ENCODE data around the gene CPAMD8. TPM values are rescaled to one million over a fixed set of nuclear protein-coding genes. Genes with fewer than 3 reads are reported as not detected.
"Not testable (repeated sequence)": the region's sequence is repeated elsewhere in the genome, so short reads cannot be mapped to it uniquely, and the experiment has no call there.

Gene CPAMD8
- polyA plus RNA-seq, 1 donor: 7.8 TPM

DNA sequence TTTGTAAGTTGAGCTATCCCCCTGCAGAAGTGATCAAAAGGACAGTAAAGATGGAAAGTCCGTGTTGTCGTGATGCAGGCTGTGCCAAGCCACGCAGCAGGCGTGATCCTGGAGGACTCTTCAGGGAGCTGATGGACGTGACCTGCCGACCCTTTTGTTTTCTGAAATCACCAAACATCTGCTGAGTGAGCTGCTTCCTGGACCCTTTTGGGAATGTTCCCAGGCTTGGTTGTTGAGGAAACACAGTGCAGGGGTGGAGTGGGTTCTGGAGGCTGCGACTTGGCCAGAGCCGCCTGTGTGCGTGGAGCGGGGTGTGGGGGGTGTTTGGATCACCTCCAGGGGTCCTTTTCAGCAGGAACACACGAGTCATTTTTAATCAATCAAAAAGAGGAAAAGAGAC lies 15.4 kb upstream of the CPAMD8 start:
- Histone ChIP-seq H3K9me3 (ENCODE audit: control insufficient read depth, low read depth, low read length) (no peaks in the 10 kb centered on the region), H3K4me3 (ENCODE audit: low read length) (no peak overlapping the region), H3K4me1 (ENCODE audit: control insufficient read depth, insufficient read depth, low read length) (peaks cover 5% of the 10 kb centered on the region), H3K27me3 (ENCODE audit: control insufficient read depth, insufficient read depth, low read length) (no peaks in the 10 kb centered on the region), H3K27ac (ENCODE audit: low read length) (no peak overlapping the region), H3K36me3 (ENCODE audit: control insufficient read depth, insufficient read depth, low read length) (no peaks in the 10 kb centered on the region)
- peak; percentile 20 to 37 for DNase-seq
- WGBS (ENCODE audit: insufficient coverage, low lambda C conversion rate): 54% methylated on average over 3 of the region's 11 CpGs

DNA sequence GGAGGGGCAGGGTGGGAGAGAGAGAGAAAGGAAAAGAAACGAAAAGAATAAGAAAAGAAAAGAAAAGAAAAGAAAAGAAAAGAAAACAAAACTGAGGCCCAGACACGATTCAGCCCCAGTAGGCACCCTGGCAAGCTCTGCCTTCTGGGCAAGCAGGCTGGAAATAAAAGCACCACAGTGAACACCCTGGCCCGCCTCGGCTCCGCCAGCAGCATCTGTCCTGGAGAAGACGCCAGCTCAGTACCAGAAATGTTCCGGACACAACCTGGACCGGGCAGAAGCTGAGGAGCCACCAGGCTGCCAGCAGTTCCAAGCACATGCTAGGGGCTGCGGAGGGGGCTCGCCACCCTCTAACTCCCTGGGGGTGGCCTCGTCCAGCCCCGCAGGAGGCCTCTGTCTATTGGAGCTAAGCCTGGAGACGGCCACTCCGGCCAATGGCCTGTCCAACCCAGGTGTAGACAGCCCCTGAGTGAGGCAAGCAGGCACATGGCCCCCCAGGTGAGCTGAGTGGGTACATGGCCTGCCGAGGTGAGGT lies 11.4 kb upstream of the CPAMD8 start:
- Histone ChIP-seq H3K27ac (ENCODE audit: low read length) (no peak overlapping the region), H3K9me3 (ENCODE audit: control insufficient read depth, low read depth, low read length) (no peaks in the 10 kb centered on the region), H3K4me3 (ENCODE audit: low read length) (no peak overlapping the region), H3K27me3 (ENCODE audit: control insufficient read depth, insufficient read depth, low read length) (no peaks in the 10 kb centered on the region), H3K4me1 (ENCODE audit: control insufficient read depth, insufficient read depth, low read length) (peaks cover 5% of the 10 kb centered on the region), H3K36me3 (ENCODE audit: control insufficient read depth, insufficient read depth, low read length) (no peaks in the 10 kb centered on the region)
- no peak for DNase-seq
- WGBS (ENCODE audit: insufficient coverage, low lambda C conversion rate): 66% methylated on average over 2 of the region's 15 CpGs

DNA sequence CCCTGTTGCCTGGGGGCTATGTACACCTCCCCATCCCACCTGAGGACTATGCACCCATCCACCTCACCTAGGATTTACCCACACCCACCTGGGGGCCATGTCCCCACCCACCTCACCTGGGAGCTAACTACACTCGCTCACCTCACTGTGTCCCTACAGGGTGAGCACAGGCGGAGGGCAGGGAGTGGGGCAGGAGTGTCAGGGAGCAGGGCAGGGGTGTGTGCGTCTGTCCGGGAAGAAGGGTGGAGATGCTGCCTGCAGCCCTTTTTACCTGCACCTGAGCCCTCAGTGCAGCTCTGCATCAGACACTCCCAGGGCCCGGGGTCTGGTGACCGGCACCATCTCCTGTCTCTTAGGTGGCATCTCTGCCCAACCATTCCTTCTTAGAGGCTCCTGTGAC lies 10.6 kb upstream of the CPAMD8 start:
- H3K36me3 ChIP-seq (ENCODE audit: control insufficient read depth, insufficient read depth, low read length): no peaks in the 10 kb centered on the region
- no peaks in the 10 kb centered on the region for H3K27me3 ChIP-seq (ENCODE audit: control insufficient read depth, insufficient read depth, low read length)
- no peaks in the 10 kb centered on the region for H3K9me3 ChIP-seq (ENCODE audit: control insufficient read depth, low read depth, low read length)
- H3K27ac ChIP-seq (ENCODE audit: low read length): no peak overlapping the region
- no peak overlapping the region for H3K4me3 ChIP-seq (ENCODE audit: low read length)
- H3K4me1 ChIP-seq (ENCODE audit: control insufficient read depth, insufficient read depth, low read length): peaks cover 5% of the 10 kb centered on the region
- WGBS (ENCODE audit: insufficient coverage, low lambda C conversion rate): no CpG with 5 or more reads among the region's 6 CpGs
- DNase-seq: no peak

DNA sequence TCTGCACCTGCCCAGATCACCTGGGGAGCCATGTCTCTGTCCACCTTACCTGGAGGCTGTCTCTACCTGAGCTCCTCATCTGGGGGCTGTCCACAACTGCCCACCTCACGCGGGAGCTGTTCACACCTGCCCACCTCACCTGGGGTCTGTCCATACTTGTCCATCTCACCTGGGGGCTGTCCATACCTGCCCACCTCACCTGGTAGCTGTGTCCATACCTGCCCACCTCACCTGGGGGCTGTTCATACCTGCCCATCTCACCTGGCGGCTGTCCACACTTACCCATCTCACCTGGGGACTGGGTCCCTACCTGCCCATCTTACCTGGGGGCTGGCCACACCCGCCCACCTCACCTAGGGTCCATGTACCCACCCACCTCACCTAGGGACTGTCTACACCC lies 10.0 kb upstream of the CPAMD8 start:
- Histone ChIP-seq H3K4me1 (ENCODE audit: control insufficient read depth, insufficient read depth, low read length) (peaks cover under 1% of the 10 kb centered on the region), H3K27ac (ENCODE audit: low read length) (no peak overlapping the region), H3K27me3 (ENCODE audit: control insufficient read depth, insufficient read depth, low read length) (no peaks in the 10 kb centered on the region), H3K4me3 (ENCODE audit: low read length) (no peak overlapping the region), H3K9me3 (ENCODE audit: control insufficient read depth, low read depth, low read length) (no peaks in the 10 kb centered on the region), H3K36me3 (ENCODE audit: control insufficient read depth, insufficient read depth, low read length) (no peaks in the 10 kb centered on the region)
- DNase-seq: no peak
- WGBS (ENCODE audit: insufficient coverage, low lambda C conversion rate): no CpG with 5 or more reads among the region's 4 CpGs

DNA sequence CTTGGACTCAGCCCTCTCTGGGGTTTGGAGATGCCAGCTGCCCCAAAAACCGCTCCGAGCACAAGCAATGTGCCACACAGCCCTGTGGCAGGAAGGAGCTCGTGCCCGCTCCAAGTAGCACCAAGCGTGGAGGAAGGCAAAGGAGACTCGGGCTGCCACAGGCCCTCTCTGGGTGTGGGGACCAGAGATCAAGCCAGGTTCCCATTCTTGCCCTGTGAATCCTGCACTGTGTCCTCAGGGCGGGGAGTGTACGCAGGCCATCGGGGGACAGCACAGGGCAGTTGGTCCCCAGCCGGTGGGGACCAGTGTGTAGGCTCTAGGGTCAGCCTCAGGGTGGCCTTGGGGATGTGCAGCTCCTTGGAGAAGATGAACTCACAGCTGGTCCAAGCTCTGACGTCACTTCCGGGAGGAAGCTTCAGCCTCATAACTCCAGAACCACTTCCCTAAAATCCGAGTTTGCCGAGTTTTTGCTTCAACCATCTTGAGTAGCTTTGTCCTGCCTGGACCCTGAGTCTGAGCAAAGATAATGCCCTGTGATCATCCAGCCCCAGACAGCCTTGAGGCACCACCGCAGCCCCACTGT lies 9.3 kb upstream of the CPAMD8 start:
- H3K9me3 ChIP-seq (ENCODE audit: control insufficient read depth, low read depth, low read length): no peaks in the 10 kb centered on the region
- H3K36me3 ChIP-seq (ENCODE audit: control insufficient read depth, insufficient read depth, low read length): no peaks in the 10 kb centered on the region
- H3K4me3 ChIP-seq (ENCODE audit: low read length): no peak overlapping the region
- 67% methylated on average over 3 of the region's 15 CpGs for WGBS (ENCODE audit: insufficient coverage, low lambda C conversion rate)
- H3K4me1 ChIP-seq (ENCODE audit: control insufficient read depth, insufficient read depth, low read length): no peaks in the 10 kb centered on the region
- no peak for DNase-seq
- no peak overlapping the region for H3K27ac ChIP-seq (ENCODE audit: low read length)
- no peaks in the 10 kb centered on the region for H3K27me3 ChIP-seq (ENCODE audit: control insufficient read depth, insufficient read depth, low read length)

DNA sequence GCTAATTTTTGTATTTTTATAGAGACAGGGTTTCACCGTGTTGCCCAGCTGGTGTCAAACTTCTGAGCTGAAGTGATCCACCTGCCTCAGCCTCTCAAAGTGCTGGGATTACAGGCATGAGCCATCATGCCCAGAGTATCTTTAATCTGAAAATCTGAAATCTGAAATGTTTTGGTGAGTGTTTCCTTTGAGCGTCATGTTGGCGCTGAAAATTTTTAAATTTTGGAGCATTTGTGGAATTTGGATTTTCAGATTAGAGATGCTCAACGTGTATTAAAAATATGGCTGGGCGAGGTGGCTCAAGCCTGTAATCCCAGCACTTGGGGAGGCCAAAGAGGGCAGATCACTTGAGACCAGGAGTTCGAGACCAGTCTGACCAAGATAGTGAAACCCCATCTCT lies 5.1 kb upstream of the CPAMD8 start:
- peaks cover 17% of the 10 kb centered on the region for H3K27me3 ChIP-seq (ENCODE audit: control insufficient read depth, insufficient read depth, low read length)
- no peaks in the 10 kb centered on the region for H3K4me1 ChIP-seq (ENCODE audit: control insufficient read depth, insufficient read depth, low read length)
- no peak overlapping the region for H3K4me3 ChIP-seq (ENCODE audit: low read length)
- no peak for DNase-seq
- no peaks in the 10 kb centered on the region for H3K9me3 ChIP-seq (ENCODE audit: control insufficient read depth, low read depth, low read length)
- WGBS (ENCODE audit: insufficient coverage, low lambda C conversion rate): no CpG with 5 or more reads among the region's 6 CpGs
- no peak overlapping the region for H3K27ac ChIP-seq (ENCODE audit: low read length)
- no peaks in the 10 kb centered on the region for H3K36me3 ChIP-seq (ENCODE audit: control insufficient read depth, insufficient read depth, low read length)

DNA sequence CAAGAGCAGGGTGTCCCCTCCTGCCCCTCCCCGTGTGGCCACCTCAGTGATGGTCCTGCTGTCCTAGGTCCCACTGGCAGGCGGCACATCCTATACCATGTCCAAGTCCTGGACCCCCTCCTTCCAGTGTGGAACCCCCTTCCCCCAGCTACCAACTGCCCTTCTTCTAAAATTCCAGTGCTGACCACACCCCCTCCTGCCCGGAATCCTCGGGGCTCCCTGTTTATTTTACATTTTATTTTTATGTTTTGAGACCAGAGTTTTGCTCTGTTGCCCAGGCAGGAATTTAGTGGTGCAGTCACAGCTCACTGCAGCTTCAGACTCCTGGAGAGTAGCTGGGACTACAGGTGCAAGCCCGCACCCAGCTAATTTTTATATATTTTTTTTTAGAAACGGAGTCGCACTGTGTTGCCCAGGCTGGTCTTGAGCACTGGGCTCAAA lies 945 bp upstream of the CPAMD8 start:
- no peaks in the 10 kb centered on the region for H3K4me1 ChIP-seq (ENCODE audit: control insufficient read depth, insufficient read depth, low read length)
- no CpG with 5 or more reads among the region's 7 CpGs for WGBS (ENCODE audit: insufficient coverage, low lambda C conversion rate)
- no peak overlapping the region for H3K4me3 ChIP-seq (ENCODE audit: low read length)
- H3K36me3 ChIP-seq (ENCODE audit: control insufficient read depth, insufficient read depth, low read length): no peaks in the 10 kb centered on the region
- H3K27me3 ChIP-seq (ENCODE audit: control insufficient read depth, insufficient read depth, low read length): peaks cover 35% of the 10 kb centered on the region
- no peak overlapping the region for H3K27ac ChIP-seq (ENCODE audit: low read length)
- H3K9me3 ChIP-seq (ENCODE audit: control insufficient read depth, low read depth, low read length): no peaks in the 10 kb centered on the region
- no peak for DNase-seq

DNA sequence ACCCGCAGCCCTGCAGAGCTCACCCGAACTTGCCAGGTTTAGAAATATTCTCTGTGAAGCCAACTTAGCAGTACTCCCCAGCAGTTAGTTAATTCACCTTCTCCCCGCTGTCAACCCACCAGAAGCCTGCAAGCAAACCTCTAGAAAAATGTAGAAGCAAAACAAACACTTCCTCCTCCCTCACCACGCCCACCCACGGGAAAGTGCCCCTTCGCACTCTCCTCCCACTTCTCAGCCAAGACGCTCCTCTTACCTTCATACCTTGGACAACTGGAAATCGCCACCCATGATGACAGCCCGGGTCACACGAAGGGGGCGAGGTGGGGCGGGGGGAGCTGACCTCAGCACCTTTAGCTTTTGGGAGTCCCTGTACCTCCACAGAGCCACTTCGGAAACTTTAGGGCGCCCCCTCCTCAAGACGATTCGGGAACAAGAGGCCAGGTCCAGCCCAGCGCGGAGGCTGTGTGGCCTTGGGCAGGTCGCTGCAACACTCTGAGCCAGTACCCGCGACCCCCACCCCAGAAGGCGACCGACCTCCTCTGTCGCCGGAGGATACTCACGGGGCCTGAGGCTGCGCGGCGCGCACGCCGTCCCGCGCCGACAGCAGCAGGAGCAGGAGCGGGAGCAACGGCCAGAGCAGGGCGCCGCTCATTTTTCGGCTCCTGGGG lies 485 bp downstream of the CPAMD8 start:
- WGBS (ENCODE audit: insufficient coverage, low lambda C conversion rate): no CpG with 5 or more reads among the region's 40 CpGs
- H3K27ac ChIP-seq (ENCODE audit: low read length): no peak overlapping the region
- no peaks in the 10 kb centered on the region for H3K36me3 ChIP-seq (ENCODE audit: control insufficient read depth, insufficient read depth, low read length)
- H3K9me3 ChIP-seq (ENCODE audit: control insufficient read depth, low read depth, low read length): no peaks in the 10 kb centered on the region
- peak overlapping the region; percentile 33 for H3K4me3 ChIP-seq (ENCODE audit: low read length)
- H3K4me1 ChIP-seq (ENCODE audit: control insufficient read depth, insufficient read depth, low read length): no peaks in the 10 kb centered on the region
- peaks cover 35% of the 10 kb centered on the region for H3K27me3 ChIP-seq (ENCODE audit: control insufficient read depth, insufficient read depth, low read length)
- no peak for DNase-seq

DNA sequence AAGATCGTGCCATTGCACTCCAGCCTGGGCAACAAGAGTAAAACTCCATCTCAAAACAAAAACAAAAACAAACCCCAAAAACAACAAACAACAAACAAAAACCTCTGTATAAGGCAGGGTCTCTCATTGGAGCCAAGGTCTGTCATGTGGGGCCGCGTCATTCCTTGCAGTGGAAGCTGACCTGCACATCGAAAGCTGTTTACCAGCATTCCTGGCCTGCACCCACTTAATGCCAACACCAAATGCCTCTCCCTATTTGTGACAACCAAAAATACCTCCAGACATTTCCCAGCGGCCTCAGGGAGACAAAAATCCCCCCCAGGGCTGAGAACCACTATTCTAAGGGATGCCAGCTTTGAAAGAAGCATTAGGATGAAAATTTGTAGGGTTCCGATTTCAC lies 1.2 kb downstream of the CPAMD8 start:
- Histone ChIP-seq H3K27ac (ENCODE audit: low read length) (no peak overlapping the region), H3K36me3 (ENCODE audit: control insufficient read depth, insufficient read depth, low read length) (no peaks in the 10 kb centered on the region), H3K9me3 (ENCODE audit: control insufficient read depth, low read depth, low read length) (no peaks in the 10 kb centered on the region), H3K27me3 (ENCODE audit: control insufficient read depth, insufficient read depth, low read length) (peaks cover 35% of the 10 kb centered on the region), H3K4me3 (ENCODE audit: low read length) (no peak overlapping the region), H3K4me1 (ENCODE audit: control insufficient read depth, insufficient read depth, low read length) (no peaks in the 10 kb centered on the region)
- DNase-seq: no peak
- WGBS (ENCODE audit: insufficient coverage, low lambda C conversion rate): 67% methylated on average over 1 of the region's 6 CpGs

DNA sequence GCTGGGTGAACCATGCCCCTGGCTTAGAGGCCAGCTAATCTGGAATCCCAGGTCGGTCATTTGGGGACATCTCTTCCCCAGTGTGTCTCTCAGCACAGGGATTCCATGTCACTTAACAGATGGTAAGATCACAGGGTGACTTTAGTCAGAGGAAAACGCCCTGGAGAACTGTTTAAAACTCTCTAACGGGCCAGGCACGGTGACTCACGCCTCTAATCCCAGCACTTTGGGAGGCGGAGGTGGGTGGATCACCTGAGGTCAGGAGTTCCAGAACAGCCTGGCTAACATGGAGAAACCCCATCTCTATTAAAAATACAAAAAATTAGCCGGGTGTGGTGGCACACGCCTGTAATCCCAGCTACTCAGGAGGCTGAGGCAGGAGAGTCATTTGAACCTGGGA lies 1.7 kb downstream of the CPAMD8 start:
- not testable (repeated sequence) for H3K36me3 ChIP-seq (ENCODE audit: control insufficient read depth, insufficient read depth, low read length); H3K4me3 ChIP-seq (ENCODE audit: low read length); DNase-seq; H3K27ac ChIP-seq (ENCODE audit: low read length); H3K4me1 ChIP-seq (ENCODE audit: control insufficient read depth, insufficient read depth, low read length); H3K9me3 ChIP-seq (ENCODE audit: control insufficient read depth, low read depth, low read length)
- no CpG with 5 or more reads among the region's 8 CpGs for WGBS (ENCODE audit: insufficient coverage, low lambda C conversion rate)
- peaks cover 35% of the 10 kb centered on the region for H3K27me3 ChIP-seq (ENCODE audit: control insufficient read depth, insufficient read depth, low read length)

DNA sequence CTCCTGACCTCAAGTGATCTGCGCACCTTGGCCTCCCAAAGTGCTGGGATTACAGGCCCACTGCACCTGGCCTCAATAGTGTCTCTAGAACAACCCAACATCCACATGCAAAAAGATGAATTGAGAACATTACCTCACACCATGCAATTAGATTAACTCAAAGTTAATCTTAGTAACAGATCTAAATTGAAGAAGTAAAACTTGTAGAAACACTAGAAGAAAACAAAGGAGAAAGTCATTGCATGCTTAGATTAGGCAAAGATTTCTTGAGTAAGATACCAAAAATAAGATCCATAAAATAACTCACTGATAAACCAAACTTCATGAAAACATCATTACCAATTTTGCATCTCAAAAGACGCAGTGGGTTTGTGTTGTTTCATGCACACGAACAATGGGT lies 2.8 kb downstream of the CPAMD8 start:
- Histone ChIP-seq H3K9me3 (ENCODE audit: control insufficient read depth, low read depth, low read length) (no peaks in the 10 kb centered on the region), H3K4me1 (ENCODE audit: control insufficient read depth, insufficient read depth, low read length) (no peaks in the 10 kb centered on the region), H3K36me3 (ENCODE audit: control insufficient read depth, insufficient read depth, low read length) (no peaks in the 10 kb centered on the region), H3K27ac (ENCODE audit: low read length) (no peak overlapping the region), H3K27me3 (ENCODE audit: control insufficient read depth, insufficient read depth, low read length) (peaks cover 35% of the 10 kb centered on the region), H3K4me3 (ENCODE audit: low read length) (no peak overlapping the region)
- no peak for DNase-seq
- no CpG with 5 or more reads among the region's 3 CpGs for WGBS (ENCODE audit: insufficient coverage, low lambda C conversion rate)
